ENCODE results near the gene SLC6A16.
"Not testable (repeated sequence)": the region's sequence is repeated elsewhere in the genome, so short reads cannot be mapped to it uniquely, and the experiment has no call there.

The SLC6A16 gene

DNA sequence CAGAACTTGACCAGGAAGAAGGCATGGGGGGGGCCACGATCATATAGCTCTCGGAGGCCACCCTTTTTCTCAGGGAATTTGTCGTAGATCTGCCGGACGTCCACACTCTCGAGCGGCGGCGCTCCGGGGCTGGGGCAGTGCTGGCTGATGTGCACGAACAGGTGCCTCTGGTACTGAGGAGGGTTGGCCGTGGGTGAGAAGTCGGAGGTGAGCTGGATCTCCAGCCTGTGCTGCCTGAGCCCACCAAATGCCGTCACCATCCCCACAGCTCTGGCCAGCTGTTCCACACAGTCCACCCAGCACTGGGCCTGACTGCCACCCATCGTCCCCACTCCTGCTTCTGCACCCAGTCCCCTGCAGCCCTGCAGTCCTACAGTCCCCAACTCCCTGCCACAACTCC is 22.2 kb upstream of the SLC6A16 start:
- no peak overlapping the region for H3K4me3 ChIP-seq (ENCODE audit: low read depth, low read length)

DNA sequence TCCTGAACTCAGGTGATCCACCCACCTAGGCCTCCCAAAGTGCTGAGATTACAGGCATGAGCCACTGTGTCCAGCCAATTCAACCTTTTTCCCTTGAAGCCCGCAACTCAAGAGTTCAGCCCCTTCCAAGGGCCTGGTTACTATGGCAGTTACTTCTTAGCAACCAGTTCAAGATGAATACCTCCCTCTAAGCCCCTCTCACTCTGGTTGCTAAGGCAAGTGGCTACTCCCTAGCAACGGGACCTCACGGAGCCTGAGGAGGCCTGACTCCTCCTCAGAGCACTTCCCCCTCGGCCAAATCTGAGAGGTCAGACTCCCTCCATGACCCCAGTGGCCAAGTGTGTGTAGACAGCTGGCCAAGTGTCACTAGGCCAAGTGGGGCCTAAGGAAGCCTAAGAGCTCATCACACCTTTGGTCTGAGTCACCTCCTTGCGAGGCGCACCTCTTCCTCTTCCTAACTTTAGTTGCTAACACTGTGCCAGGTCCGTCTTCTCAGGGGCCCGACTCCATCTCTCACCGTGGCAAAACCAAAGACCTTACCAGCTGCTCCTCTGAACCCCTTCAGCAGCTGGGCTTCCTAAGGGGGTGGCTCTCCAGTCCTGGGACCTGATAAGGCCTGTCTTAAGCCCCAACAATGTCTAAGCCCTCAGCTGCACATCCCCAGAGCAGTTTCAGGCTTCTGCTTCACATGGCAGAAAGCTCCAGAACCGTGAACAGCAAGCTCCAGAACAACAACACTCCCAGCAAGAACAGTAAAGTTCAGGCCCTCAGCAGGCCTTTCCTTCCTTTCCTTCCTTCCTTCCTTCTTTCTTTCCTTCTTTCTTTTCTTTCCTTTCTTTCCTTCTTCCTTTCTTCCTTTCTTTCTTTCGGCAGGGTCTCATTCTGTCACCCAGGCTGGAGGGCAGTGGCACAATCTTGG is 19.8 kb upstream of the SLC6A16 start:
- H3K4me3 ChIP-seq (ENCODE audit: low read depth, low read length): no peak overlapping the region

DNA sequence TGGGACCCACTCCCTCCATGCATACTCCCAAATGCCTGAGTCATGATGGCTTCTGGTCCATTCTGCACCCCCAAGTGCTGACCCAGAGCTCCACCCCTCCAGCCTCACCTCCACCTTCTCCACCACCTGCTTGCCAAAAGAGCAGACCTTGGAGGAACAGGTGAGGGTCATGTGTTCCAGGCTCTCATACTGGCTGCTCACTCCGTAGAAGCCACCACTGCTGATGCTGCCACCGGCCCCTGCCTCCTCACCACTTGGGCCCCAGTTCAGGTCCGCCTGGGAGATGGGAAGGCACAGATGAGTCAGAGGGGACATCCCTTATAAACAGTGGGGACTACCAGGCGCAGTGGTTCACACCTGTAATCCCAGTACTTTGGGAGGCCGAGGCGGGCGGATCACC is 18.1 kb upstream of the SLC6A16 start:
- no peak overlapping the region for H3K4me3 ChIP-seq (ENCODE audit: low read depth, low read length)

DNA sequence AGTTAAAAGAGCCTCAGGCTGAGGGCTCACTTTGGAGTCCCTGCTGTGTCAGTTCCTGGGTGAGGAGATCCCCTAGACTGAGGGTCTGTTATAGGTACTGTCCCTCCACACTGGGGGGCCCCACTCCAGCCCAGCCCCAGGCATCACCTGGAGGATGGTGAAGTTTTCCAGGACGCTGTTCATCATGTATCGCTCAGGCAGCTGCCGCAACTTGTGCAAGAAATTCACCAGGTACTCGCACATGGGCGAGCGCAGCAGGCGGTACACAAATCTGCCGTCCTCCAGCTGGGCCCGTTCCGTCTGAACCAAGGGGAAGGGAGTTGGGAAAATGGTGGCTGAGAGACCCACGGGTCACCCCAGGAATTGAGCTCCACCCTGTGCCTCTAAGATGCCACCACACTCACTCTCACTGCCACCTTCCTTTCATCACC is 17.3 kb upstream of the SLC6A16 start:
- no peak overlapping the region for H3K4me3 ChIP-seq (ENCODE audit: low read depth, low read length)

DNA sequence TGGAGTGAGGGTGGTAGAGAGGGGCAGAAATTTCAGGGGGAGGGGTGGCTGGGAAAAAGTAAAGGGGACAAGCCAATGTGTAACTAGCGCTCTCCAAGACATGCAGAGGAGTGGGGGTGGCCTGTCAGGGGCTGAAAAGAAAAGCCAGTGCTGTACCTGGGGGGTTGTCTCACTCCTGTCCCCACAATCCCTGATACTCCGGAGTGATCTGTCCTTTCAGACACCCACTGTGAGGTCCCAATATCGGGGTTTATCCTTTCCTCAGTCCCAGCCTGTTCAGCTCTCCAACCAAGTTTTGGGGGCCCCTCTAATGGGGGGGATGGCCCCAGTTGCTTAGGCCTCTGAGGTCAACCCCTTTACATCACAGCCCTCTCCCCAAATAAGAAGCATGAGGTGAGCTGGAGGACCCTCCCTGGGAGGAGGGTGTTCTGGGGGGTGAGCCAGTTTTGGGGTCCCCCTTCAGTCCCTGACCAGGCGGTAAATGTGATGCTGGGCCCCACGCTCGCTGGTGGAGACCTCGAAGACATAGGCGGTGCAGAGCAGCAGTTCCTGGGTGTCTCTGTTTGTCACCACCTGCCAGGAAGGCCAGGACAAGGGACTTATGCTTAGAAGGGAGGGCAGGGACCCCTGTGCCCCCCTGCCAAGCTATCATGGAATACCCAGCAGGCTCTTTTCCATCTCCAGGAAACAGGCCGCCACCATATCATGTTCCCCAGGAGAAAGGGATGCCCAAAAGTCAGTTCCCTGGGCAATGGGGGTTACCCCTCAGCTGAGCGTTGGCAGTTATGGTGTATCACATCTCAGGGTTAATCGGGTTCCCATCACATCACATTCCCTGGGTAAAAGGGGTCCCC is 16.1 kb upstream of the SLC6A16 start:
- H3K4me3 ChIP-seq (ENCODE audit: low read depth, low read length): no peak overlapping the region

DNA sequence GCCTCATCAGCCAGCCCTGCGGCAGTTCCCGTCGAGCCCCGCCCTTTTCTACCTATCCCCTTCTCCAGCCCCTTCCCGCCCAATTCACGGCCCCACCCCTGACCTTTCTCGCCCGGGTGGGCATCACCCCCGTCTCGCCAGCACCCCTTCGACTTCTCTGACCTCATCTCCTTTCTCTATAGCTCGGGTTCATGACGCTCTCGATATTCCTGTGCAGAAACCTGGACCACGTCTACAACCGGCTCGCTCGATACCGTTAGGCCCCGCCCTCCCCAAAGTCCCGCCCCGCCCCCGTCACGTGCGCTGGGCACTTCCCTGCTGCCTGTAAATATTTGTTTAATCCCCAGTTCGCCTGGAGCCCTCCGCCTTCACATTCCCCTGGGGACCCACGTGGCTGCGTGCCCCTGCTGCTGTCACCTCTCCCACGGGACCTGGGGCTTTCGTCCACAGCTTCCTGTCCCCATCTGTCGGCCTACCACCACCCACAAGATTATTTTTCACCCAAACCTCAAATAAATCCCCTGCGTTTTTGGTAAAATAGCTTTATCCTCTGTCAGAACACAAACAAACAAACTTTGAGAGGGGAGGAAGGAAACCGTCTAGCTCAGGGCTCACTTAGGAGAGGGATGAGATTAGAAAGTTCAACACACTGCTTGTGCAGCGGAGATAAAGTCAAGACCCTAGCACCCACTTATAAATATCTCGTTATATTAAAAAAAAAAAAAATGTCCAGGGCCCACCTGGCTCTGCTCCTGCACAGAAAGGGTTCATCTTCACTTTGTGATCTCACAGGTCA is 15.3 kb upstream of the SLC6A16 start:
- H3K4me3 ChIP-seq (ENCODE audit: low read depth, low read length): no peak overlapping the region

DNA sequence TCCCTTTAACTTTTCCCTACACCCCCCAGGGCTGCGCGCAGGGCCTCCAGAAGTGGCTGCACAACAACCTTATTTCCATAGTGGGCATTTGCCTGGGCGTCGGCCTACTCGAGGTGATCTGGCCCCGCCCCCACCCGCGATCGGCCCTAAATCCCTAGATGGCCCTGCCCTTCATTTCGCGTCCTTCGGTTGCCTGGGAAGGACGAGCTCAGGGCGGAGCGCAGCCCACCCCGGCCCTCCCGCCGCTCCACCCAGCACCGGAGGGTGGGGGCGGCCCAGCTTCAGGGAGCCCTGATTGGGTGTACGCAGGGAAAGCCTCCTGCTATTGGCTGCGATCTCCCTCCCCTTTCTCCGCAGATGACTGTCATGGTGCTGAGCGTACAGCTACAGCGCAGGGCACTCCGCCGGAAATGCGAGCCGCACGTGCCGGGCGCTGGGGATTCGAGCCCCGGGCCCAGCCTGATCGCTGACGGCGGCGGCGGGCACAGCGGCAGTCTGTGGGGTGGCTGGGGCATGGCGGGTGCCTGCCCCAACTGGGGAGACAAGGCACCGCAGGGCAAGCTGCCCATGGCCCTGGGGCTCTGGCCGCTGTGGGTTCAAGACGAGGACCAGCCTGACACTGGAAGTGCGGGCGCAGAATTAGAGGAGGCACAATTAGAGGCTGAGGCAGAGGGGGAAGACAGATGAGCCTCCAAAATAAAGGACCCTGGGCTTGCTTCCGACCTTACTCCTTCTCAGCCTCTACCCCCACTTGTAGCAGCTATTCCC is 14.5 kb upstream of the SLC6A16 start:
- H3K4me3 ChIP-seq (ENCODE audit: low read depth, low read length): peak overlapping the region; percentile 4

DNA sequence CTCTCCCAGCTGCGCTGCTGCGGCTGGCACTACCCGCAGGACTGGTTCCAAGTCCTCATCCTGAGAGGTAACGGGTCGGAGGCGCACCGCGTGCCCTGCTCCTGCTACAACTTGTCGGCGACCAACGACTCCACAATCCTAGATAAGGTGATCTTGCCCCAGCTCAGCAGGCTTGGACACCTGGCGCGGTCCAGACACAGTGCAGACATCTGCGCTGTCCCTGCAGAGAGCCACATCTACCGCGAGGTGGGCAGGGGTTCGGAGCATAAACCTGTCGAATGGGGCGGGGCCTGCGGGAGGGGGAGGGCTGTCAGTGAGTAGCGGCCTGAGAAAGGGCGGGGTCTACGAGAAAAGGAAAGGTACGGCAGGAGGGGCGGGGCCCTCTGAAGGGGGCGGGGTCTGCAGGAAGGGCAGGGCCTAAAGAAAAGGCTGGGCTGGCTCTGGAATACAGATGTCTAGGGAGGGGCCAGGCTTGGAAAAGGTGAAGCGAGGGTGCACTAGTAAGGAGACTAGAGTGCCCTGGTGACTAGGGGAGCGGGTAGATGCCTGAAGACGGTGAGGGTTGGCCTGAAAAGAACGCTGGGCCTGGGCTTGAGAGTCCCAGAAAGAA is 13.8 kb upstream of the SLC6A16 start:
- peak overlapping the region; percentile 8 for H3K4me3 ChIP-seq (ENCODE audit: low read depth, low read length)

DNA sequence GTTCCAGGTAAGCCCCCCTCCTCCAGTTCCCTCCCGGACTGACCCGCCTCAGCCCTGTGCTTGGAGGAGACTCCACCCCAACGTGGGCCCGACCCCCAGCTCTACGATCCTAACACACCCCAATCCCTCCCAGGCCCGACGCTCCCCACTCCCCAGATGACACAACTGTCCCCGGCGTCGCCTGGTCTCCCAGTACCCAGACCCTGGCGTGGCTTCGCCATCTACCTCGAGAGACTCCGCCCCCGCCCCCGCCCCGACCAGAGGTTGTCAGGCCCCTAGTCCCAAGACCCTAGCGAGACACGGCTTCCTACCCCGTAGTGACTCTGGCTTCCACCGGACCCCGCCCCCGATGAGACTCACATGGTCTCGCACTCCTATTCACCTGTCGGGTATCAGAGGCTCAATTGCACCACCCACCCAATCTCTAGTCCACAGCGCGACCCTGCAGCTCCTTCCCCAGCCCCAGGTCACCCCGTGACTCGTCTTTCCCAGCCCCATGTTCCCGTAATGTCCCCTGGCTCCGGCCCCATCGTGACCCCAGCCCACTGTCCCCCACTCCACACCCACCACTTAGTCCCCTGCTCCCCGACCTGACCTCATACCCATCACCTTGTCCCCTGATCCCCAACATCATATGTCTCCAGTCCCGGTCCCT is 13.2 kb upstream of the SLC6A16 start:
- H3K4me3 ChIP-seq (ENCODE audit: low read depth, low read length): peak overlapping the region; percentile 8

DNA sequence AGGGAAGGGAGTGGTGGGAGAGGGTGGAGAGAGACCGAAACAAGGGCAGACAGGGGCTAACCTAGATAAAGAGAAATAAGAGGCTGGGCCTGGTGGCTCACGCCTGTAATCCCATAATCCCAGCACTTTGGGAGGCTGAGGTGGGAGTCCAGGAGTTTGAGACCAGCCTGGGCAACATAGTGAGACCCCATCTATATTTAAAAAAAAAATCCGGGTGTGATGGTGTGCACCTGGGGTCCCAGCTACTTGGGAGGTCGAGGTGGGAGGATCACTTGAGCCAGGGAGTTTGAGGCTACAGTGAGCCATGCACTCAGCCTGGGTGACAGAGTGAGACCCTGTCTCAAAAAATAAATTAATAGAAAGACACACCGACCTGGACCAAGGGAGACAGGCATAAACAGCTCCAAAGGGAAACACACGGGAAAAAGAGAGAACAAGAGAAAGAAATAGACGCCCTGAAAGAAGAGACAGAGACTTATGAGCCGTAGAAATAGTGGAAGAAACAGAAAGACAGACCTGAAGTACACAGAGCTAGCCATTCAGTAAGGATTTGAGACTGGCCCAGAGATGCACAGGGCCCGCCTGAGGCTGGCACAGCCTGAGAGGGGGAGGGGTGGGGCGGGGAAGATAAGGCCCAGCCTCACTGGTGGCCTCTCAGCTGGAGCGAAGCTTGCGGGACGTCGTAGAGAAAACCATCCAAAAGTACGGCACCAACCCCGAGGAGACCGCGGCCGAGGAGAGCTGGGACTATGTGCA is 12.5 kb upstream of the SLC6A16 start:
- peak overlapping the region; percentile 8 for H3K4me3 ChIP-seq (ENCODE audit: low read depth, low read length)

DNA sequence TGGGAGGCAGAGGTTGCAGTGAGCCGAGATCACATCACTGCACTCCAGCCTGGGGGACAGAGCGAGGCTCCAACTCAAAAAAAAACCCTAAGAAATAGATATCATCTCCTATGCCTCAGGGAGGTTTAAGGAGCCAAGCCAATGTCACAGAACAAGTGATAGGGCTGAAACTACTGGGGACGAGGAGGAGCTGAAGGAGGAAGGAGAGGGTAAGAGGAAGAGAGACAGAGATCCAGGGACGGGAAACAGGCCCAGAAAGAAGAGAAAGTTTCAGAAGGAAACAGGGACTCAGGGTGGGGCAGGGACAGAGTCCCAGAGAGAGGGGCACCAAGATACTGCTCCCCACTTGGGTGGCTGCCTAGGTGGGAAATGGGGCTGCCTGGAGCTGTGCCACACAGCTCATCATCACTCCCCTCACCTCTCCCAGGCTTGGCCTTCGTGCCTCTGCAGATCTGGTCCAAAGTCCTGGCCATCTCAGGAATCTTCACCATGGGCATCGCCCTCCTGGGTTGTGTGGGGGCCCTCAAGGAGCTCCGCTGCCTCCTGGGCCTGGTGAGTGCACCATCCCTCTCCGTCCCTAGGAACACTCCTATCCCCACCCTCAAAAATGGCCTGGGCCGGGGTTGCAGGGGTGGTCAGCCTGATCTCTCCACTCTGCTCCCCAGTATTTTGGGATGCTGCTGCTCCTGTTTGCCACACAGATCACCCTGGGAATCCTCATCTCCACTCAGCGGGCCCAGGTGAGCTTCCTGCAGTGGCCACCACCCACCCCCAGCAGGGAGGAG is 11.7 kb upstream of the SLC6A16 start:
- no peak overlapping the region for H3K4me3 ChIP-seq (ENCODE audit: low read depth, low read length)

DNA sequence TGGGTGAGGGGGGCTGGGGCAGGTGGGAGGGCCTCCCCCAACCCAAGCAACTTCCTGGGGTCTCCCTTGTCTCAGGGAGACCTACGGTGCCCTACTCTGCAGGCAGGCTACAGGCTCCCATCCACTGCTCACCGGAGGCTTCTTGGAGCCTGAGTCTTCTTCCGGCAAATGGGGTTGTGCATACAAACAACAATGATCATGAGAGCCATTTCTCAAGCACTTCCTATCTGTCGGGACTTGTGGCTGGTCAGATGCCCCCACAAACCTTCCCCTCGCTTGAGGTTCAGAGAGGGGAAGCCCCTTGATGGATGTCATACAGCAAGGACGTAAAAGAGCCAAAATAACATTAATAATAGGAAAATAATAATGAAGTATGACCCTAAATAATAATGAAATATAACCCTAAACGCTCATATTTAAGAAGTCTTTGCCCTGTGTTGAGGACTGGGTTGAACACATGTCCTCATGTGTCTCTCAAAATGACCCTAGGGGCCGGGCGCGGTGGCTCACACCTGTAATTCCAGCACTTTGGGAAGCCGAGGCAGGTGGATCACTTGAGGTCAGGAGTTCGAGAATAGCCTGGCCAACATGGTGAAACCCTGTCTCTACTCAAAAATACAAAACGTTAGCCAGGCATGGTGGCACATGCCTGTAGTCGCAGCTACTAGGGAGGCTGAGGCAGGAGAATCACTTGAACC is 10.9 kb upstream of the SLC6A16 start:
- no peak overlapping the region for H3K4me3 ChIP-seq (ENCODE audit: low read depth, low read length)

DNA sequence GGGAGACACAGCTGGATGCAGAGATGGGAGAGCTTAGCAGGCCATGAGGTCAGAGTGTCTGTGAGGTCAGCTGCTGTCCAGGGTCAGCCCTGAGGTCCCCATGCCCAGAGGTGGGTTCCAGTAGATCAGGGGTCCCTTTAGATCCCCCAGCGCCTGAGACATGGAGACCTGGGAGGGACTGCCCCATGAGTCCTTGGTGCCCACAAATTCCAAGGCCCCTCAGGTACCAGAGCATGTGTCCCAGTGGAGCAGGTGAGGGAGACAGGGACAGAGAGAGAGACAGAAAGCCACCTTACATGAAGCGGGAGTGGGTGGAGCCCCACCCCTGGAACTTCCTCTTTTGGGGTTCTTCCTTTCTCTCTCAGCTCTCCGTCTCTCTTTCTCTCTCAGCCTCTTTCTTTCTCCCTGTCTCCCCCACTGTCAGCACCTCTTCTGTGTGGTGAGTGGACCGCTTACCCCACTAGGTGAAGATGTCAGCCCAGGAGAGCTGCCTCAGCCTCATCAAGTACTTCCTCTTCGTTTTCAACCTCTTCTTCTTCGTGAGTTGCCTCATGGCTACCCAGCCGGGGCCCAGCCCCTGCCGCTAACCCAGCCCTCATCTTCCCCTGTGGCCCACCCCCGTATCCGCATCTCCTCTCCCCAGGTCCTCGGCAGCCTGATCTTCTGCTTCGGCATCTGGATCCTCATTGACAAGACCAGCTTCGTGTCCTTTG is 10.2 kb upstream of the SLC6A16 start, which contains the start of gene CD37:
CD37 (plus strand) TSS at position 336 of the 713 bp plus-strand sequence; CDS start at position 471, 135 bp downstream.
- H3K4me3 ChIP-seq (ENCODE audit: low read depth, low read length): no peak within 1 kb of the TSS

DNA sequence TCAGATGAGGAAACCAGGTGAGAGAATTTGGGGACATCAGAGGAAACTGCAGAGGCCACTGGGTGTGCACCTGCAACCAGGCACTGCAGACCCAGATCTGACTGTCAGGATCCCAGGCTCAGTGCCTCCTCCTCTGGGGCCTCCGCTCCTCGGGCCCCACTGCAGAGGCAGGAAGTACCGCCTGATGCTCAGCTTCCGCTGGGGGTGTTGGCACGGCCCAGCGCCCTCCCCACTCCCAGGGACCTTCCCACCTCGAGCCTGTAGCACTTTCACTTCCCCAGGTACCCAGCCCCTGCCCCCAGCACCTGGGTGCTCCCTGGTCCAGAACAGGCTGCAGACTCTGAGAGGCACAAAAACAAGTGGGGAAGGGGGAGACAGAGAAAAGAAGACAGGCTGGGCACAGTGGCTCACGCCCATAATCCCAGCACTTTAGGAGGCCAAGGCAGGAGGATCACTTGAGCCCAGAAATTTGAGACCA is 8.9 kb upstream of the SLC6A16 start:
- H3K4me3 ChIP-seq (ENCODE audit: low read depth, low read length): no peak overlapping the region

DNA sequence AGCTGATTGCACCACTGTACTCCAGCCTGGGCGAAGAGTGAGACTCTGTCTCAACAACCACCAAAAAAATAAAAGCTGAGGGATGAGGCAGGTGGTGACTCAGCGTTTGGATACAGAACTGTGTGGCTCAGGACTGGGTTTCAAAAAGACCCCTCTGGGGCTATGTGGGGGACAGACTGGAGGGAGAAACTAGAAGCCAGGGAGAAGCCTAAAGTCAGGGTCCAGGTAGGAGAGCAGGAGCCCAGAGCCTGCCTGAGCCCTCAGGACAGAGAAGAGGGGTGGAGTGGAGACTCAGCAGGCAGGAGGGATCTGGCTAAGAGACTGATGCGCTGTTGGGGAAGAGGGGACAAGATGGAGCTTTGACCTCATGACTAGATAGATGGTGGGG is 8.4 kb upstream of the SLC6A16 start:
- H3K4me3 ChIP-seq (ENCODE audit: low read depth, low read length): no peak overlapping the region

DNA sequence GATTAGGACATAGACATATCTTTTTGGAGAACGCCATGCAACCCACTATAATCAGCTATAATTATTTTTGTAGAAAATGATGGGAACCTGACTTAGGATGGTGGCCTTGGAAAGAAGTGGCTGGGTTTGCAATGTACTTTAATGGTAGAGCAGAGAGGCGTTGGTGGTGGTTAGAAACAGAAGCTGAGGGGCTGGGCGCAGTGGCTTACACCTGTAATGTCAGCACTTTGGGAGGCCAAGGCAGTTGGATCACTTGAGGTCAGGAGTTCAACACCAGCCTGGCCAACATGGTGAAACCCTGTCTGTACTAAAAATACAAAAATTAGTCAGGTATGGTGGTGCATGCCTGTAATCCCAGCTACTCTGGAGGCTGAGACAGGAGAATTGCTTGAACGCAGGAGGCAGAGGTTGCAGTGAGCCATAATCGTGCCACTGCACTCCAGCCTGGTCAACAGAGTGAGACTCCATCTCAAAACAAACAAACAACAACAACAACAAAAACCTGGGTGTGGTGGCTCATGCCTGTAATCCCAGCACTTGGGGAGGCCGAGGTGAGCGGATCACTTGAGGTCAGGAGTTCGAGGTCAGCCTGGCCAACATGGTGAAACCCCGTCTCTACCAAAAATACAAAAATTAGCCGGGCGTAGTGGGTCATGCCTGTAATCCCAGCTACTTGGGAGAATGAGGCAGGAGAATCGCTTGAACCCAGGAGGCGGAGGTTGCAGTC is 7.9 kb upstream of the SLC6A16 start:
- not testable (repeated sequence) for H3K4me3 ChIP-seq (ENCODE audit: low read depth, low read length)
